ENCODE measurements around the gene EME2.

The EME2 gene

DNA sequence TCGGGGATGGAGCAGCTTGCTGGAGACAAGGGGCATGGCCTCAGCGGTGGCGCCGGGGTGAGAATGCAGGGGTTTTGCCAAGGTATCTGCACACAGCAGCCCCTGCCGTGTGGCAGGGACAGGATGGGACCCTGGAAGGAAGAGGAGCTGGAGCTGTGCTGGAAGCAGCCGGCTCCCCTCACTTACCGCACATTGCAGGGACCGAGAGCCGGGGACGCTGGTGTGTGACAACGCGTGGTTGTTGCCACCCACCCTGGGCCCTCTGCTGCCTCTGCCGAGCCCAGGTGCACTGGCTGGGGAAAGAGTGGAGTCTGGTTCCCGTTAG, 13.2 kb downstream of the EME2 start:
- Histone ChIP-seq H3K4me3 (ENCODE audit: low read depth in 1 of 2, low read length in 2 of 2) (no peak overlapping the region), H3K9me3 (ENCODE audit: control insufficient read depth in 1 of 2, low read length in 2 of 2) (no peaks in the 10 kb centered on the region), H3K27me3 (ENCODE audit: control insufficient read depth in 1 of 2, insufficient read depth in 2 of 2, low read length in 2 of 2) (no peaks in the 10 kb centered on the region), H3K4me1 (ENCODE audit: control insufficient read depth in 1 of 2, insufficient read depth in 2 of 2, low read length in 2 of 2) (peaks cover 8 to 20% of the 10 kb centered on the region in 2 donors), H3K36me3 (ENCODE audit: control insufficient read depth in 1 of 2, insufficient read depth in 2 of 2, low read length in 2 of 2) (peaks cover 4 to 40% of the 10 kb centered on the region in 2 donors), H3K9ac (ENCODE audit: low read depth in 1 of 2, low read length in 2 of 2) (no peak overlapping the region), H3K27ac (ENCODE audit: low read depth, low read length) (no peak overlapping the region)

DNA sequence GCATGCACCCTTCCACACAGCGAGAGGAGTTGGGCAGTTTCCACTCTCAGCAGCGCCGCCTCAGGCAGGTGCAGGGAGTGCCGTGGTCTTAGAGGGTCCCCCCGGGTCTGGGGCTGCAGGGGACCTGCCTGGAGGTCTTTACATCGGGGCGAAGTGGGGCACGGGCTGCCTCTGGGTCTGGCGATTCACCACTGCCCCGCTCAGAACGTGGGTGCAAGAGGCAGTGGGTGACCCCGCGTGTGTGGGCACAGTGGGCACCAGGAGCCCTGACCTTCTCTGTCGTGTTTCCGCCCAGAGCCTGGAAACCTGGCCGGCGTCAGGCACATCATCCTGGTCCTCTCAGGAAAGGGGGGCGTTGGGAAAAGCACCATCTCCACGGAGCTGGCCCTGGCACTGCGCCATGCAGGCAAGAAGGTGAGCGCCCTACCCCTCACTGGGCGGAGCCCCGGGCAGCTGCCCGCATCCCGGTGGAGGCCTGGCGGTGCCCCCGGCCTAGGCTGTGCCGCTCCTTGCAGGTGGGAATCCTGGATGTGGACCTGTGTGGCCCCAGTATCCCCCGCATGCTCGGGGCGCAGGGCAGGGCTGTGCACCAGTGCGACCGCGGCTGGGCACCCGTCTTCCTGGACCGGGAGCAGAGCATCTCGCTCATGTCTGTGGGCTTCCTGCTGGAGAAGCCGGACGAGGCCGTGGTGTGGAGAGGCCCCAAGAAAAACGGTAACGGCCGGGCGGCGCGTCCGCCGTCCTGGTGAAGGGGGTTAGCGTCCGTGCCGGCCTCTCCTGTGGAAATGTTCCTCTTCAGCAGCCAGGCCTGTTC, 13.8 kb downstream of the EME2 start:
- Histone ChIP-seq H3K27ac (ENCODE audit: low read depth, low read length) (no peak overlapping the region), H3K27me3 (ENCODE audit: control insufficient read depth in 1 of 2, insufficient read depth in 2 of 2, low read length in 2 of 2) (no peaks in the 10 kb centered on the region), H3K4me3 (ENCODE audit: low read depth in 1 of 2, low read length in 2 of 2) (no peak overlapping the region), H3K36me3 (ENCODE audit: control insufficient read depth in 1 of 2, insufficient read depth in 2 of 2, low read length in 2 of 2) (peaks cover 4 to 36% of the 10 kb centered on the region in 2 donors), H3K9ac (ENCODE audit: low read depth in 1 of 2, low read length in 2 of 2) (no peak overlapping the region), H3K9me3 (ENCODE audit: control insufficient read depth in 1 of 2, low read length in 2 of 2) (no peaks in the 10 kb centered on the region), H3K4me1 (ENCODE audit: control insufficient read depth in 1 of 2, insufficient read depth in 2 of 2, low read length in 2 of 2) (peaks cover 2 to 14% of the 10 kb centered on the region in 2 donors)

DNA sequence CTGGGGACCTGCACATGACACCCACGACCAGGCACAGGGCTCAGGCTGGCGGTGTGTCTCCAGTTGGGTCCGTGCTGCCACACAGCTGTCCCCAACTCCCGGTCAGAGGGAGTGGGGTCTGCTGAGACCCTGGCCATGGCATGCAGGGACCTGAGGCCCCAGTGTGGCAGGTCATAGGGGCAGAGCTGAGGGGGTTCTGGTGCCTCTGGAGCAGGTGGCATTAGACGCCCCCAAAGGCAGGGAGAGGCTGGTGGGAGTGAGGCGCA, 14.4 kb downstream of the EME2 start:
- Histone ChIP-seq H3K36me3 (ENCODE audit: control insufficient read depth in 1 of 2, insufficient read depth in 2 of 2, low read length in 2 of 2) (peaks cover 4 to 36% of the 10 kb centered on the region in 2 donors), H3K27ac (ENCODE audit: low read depth, low read length) (no peak overlapping the region), H3K4me1 (ENCODE audit: control insufficient read depth in 1 of 2, insufficient read depth in 2 of 2, low read length in 2 of 2) (peaks cover 0 to 9% of the 10 kb centered on the region in 2 donors), H3K27me3 (ENCODE audit: control insufficient read depth in 1 of 2, insufficient read depth in 2 of 2, low read length in 2 of 2) (no peaks in the 10 kb centered on the region), H3K4me3 (ENCODE audit: low read depth in 1 of 2, low read length in 2 of 2) (no peak overlapping the region), H3K9ac (ENCODE audit: low read depth in 1 of 2, low read length in 2 of 2) (no peak overlapping the region), H3K9me3 (ENCODE audit: control insufficient read depth in 1 of 2, low read length in 2 of 2) (no peaks in the 10 kb centered on the region)

DNA sequence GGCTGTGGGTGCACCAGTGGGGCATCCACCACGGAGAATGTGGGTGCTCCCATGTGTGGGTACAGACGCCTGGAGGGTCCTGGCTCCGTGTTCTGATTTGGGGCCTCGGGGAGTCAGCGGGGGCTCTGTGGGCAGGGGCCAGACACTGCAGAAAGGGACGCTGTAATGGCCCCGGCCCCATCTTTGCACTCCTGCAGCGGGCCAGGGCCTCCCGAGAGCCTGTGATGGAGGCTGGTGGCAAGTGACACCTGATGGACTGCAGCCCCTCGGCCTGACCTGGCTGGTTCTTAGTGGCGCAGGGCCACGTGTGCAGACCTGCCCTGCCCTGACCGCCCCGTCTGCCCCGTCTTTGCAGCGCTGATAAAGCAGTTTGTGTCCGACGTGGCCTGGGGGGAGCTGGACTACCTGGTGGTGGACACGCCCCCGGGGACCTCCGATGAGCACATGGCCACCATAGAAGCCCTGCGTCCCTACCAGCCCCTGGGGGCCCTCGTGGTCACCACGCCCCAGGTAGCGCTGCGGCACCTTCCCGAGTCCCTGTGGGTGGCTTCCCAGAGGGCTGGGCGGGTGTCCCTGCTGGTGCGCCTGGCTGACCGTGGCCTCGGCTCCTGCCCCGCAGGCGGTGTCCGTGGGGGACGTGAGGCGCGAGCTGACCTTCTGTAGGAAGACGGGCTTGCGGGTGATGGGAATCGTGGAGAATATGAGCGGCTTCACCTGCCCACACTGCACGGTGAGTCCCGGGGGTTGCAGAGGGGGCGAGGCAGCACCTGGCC, 14.9 kb downstream of the EME2 start:
- peaks cover 0 to 9% of the 10 kb centered on the region in 2 donors for H3K4me1 ChIP-seq (ENCODE audit: control insufficient read depth in 1 of 2, insufficient read depth in 2 of 2, low read length in 2 of 2)
- no peak overlapping the region for H3K27ac ChIP-seq (ENCODE audit: low read depth, low read length)
- no peaks in the 10 kb centered on the region for H3K9me3 ChIP-seq (ENCODE audit: control insufficient read depth in 1 of 2, low read length in 2 of 2)
- H3K9ac ChIP-seq (ENCODE audit: low read depth in 1 of 2, low read length in 2 of 2): no peak overlapping the region
- no peak overlapping the region for H3K4me3 ChIP-seq (ENCODE audit: low read depth in 1 of 2, low read length in 2 of 2)
- H3K27me3 ChIP-seq (ENCODE audit: control insufficient read depth in 1 of 2, insufficient read depth in 2 of 2, low read length in 2 of 2): no peaks in the 10 kb centered on the region
- H3K36me3 ChIP-seq (ENCODE audit: control insufficient read depth in 1 of 2, insufficient read depth in 2 of 2, low read length in 2 of 2): peaks cover 4 to 36% of the 10 kb centered on the region in 2 donors

DNA sequence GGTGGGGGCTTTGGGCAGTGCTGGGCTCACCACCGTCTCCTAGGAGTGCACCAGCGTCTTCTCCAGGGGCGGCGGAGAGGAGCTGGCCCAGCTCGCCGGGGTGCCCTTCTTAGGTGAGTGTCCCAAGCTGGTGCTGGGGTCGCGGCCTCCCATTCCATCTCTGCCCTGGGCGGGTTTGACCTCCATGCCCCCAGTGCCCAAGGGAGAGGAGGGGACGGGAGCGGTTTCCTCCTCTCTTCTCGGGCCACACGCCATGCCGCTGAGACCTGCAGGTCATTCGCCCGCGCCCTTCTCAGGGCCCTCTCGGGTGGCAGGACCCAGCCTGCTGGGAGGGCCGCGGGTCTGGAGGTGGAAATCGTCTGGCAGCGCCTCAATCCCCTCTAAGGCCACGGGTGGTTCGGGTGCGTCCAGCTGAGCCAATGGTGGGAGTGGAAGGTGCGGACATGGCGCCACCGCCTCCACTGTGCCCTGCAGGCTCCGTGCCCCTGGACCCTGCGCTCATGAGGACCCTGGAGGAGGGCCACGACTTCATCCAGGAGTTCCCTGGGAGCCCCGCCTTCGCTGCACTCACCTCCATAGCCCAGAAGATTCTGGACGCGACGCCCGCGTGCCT, 15.6 kb downstream of the EME2 start:
- Histone ChIP-seq H3K36me3 (ENCODE audit: control insufficient read depth in 1 of 2, insufficient read depth in 2 of 2, low read length in 2 of 2) (peaks cover 4 to 36% of the 10 kb centered on the region in 2 donors), H3K27ac (ENCODE audit: low read depth, low read length) (no peak overlapping the region)

DNA sequence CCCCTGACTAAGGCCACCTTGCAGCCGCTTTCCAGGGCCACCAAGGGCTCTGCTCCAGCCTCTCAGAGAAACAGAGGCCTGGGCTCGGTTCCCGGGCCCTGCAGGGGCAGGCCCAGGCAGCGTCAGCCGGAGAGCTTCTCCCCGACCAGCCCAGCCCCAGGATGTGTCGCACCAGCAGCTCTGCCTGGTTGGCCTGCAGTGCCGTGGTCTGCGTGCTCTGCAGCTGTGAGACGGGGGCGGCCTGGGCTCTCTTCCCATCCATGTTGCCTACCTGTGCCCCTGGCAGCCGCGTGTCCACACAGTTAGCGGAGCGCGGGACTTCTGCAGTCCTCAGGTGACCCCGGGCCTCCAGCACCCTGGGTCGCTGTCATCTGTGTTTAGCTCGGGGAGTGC, 16.1 kb downstream of the EME2 start:
- Histone ChIP-seq H3K27ac (ENCODE audit: low read depth, low read length) (no peak overlapping the region), H3K36me3 (ENCODE audit: control insufficient read depth in 1 of 2, insufficient read depth in 2 of 2, low read length in 2 of 2) (peaks cover 4 to 36% of the 10 kb centered on the region in 2 donors), H3K9me3 (ENCODE audit: control insufficient read depth in 1 of 2, low read length in 2 of 2) (no peaks in the 10 kb centered on the region), H3K4me1 (ENCODE audit: control insufficient read depth in 1 of 2, insufficient read depth in 2 of 2, low read length in 2 of 2) (peaks cover 0 to 9% of the 10 kb centered on the region in 2 donors), H3K4me3 (ENCODE audit: low read depth in 1 of 2, low read length in 2 of 2) (no peak overlapping the region), H3K27me3 (ENCODE audit: control insufficient read depth in 1 of 2, insufficient read depth in 2 of 2, low read length in 2 of 2) (no peaks in the 10 kb centered on the region), H3K9ac (ENCODE audit: low read depth in 1 of 2, low read length in 2 of 2) (no peak overlapping the region)

More for the DNA sequence above, 15.6 kb downstream of the EME2 start:
- Histone ChIP-seq H3K9me3 (ENCODE audit: control insufficient read depth in 1 of 2, low read length in 2 of 2) (no peaks in the 10 kb centered on the region), H3K9ac (ENCODE audit: low read depth in 1 of 2, low read length in 2 of 2) (no peak overlapping the region), H3K27me3 (ENCODE audit: control insufficient read depth in 1 of 2, insufficient read depth in 2 of 2, low read length in 2 of 2) (no peaks in the 10 kb centered on the region), H3K4me3 (ENCODE audit: low read depth in 1 of 2, low read length in 2 of 2) (no peak overlapping the region), H3K4me1 (ENCODE audit: control insufficient read depth in 1 of 2, insufficient read depth in 2 of 2, low read length in 2 of 2) (peaks cover 0 to 9% of the 10 kb centered on the region in 2 donors)

DNA sequence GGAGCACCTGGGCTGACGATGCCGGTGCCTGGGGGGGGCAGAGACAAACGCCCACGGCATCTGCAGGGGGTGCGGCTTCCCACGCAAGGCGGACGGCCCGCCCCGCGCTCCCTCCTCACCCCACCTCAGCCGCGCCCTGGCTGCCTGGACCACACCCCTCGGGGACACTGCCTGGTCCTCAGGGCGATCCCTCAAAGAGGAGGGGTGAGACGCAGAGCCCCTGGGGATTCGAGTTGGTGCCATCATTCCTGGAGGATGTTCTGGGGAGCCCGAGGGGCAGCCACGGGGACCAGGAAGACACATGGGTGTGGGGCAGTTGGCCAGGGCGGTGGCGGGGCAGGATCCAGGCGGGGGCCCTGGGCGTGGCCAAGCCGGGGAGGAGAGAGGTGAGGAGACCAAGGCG, 17.0 kb downstream of the EME2 start:
- Histone ChIP-seq H3K27ac (ENCODE audit: low read depth, low read length) (no peak overlapping the region), H3K9ac (ENCODE audit: low read depth in 1 of 2, low read length in 2 of 2) (no peak overlapping the region), H3K9me3 (ENCODE audit: control insufficient read depth in 1 of 2, low read length in 2 of 2) (no peaks in the 10 kb centered on the region), H3K4me3 (ENCODE audit: low read depth in 1 of 2, low read length in 2 of 2) (no peak overlapping the region), H3K27me3 (ENCODE audit: control insufficient read depth in 1 of 2, insufficient read depth in 2 of 2, low read length in 2 of 2) (no peaks in the 10 kb centered on the region), H3K4me1 (ENCODE audit: control insufficient read depth in 1 of 2, insufficient read depth in 2 of 2, low read length in 2 of 2) (peaks cover 0 to 5% of the 10 kb centered on the region in 2 donors), H3K36me3 (ENCODE audit: control insufficient read depth in 1 of 2, insufficient read depth in 2 of 2, low read length in 2 of 2) (peaks cover 4 to 36% of the 10 kb centered on the region in 2 donors)

DNA sequence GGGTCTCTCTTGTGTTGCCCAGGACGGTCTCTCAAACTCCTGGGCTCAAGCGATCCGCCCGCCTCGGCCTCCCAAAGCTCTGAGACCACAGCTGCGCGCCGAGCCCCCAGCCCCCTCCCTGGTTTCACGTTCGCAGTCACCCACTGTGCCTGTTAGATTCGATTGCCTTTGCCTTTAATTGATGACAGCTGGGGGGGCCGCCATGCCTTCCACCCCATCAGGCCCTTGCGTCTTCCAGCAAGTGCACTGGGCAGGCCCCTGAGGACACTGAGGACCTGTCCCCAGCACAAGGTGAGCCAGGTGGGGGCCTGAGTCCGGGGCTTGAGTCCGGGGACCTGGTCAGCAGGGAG, 17.6 kb downstream of the EME2 start:
- no peaks in the 10 kb centered on the region for H3K27me3 ChIP-seq (ENCODE audit: control insufficient read depth in 1 of 2, insufficient read depth in 2 of 2, low read length in 2 of 2)
- H3K4me3 ChIP-seq (ENCODE audit: low read depth in 1 of 2, low read length in 2 of 2): no peak overlapping the region
- no peak overlapping the region for H3K9ac ChIP-seq (ENCODE audit: low read depth in 1 of 2, low read length in 2 of 2)
- H3K36me3 ChIP-seq (ENCODE audit: control insufficient read depth in 1 of 2, insufficient read depth in 2 of 2, low read length in 2 of 2): peaks cover 4 to 36% of the 10 kb centered on the region in 2 donors
- H3K4me1 ChIP-seq (ENCODE audit: control insufficient read depth in 1 of 2, insufficient read depth in 2 of 2, low read length in 2 of 2): peaks cover 0 to 1% of the 10 kb centered on the region in 2 donors
- no peaks in the 10 kb centered on the region for H3K9me3 ChIP-seq (ENCODE audit: control insufficient read depth in 1 of 2, low read length in 2 of 2)
- no peak overlapping the region for H3K27ac ChIP-seq (ENCODE audit: low read depth, low read length)

DNA sequence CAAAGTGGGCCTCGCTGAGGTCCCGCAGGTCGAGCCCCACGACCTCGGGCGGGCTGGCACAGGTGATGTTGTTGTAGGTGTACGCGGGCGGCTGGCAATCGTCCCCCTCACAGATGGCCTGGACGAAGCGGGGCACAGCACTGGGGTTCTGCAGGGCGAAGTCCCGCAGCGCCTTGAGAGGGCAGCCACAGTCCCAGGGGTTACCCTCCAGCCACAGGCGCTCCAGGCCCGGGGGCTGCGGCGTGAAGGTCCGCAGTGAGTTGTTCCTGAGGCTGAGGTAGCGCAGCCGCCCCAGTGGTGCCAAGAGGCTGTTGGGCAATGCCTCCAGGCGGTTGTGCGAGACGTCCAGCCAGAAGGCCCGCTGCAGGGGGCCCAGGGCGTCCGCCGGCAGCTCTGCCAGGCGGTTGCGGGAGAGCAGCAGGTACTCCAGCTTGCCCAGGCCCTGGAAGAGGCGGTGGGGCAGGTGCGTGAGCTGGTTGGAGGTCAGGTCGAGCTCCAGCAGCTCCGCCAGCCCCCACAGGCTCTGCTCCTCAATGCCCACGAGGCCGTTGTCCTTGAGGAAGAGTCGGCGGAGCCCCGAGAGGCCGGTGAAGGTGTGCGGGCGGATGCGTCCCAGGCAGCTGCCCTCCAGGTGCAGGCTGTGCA, 18.1 kb downstream of the EME2 start:
- Histone ChIP-seq H3K4me3 (ENCODE audit: low read depth in 1 of 2, low read length in 2 of 2) (no peak overlapping the region), H3K9ac (ENCODE audit: low read depth in 1 of 2, low read length in 2 of 2) (no peak overlapping the region), H3K27me3 (ENCODE audit: control insufficient read depth in 1 of 2, insufficient read depth in 2 of 2, low read length in 2 of 2) (no peaks in the 10 kb centered on the region), H3K27ac (ENCODE audit: low read depth, low read length) (no peak overlapping the region), H3K9me3 (ENCODE audit: control insufficient read depth in 1 of 2, low read length in 2 of 2) (no peaks in the 10 kb centered on the region), H3K36me3 (ENCODE audit: control insufficient read depth in 1 of 2, insufficient read depth in 2 of 2, low read length in 2 of 2) (peaks cover 4 to 34% of the 10 kb centered on the region in 2 donors), H3K4me1 (ENCODE audit: control insufficient read depth in 1 of 2, insufficient read depth in 2 of 2, low read length in 2 of 2) (no peaks in the 10 kb centered on the region)
